GM12878 (cell line): ENCODE results near the gene TSPEAR.

ENCODE experiments used
- FOXK2 ChIP-seq: fragments of 450-650 bp; IDR thresholded peaks from 2 replicates; pipeline ENCODE4 v1.6.1; 2017; ENCODE audit warnings: mild to moderate bottlenecking, moderate library complexity
- HDAC6 ChIP-seq: fragments of 200-600 bp; sonication (generic); IDR thresholded peaks from one replicate; pipeline ENCODE4 v1.8.0; 2017; ENCODE audit warnings: antibody characterized with exemption; ENCODE audit not compliant: unreplicated experiment

GRCh38 chr21:44454058-44454457 lies 257.3 kb downstream of the TSPEAR start:
- no peak for TF ChIP-seq HDAC6
- no peak for TF ChIP-seq FOXK2
